RWPE2 (cell line): ENCODE data around the gene RAN.

Experiments used
- ATAC-seq: fragments of 200-7000 bp; cut with Tn5 transposase; 3 replicates; pipeline ENCODE4 v1.9.1; 2021; ENCODE audit warnings: low read depth
- DNase-seq: peaks from one replicate; pipeline ENCODE4 v3.0.0-alpha.2; 2020; ENCODE audit warnings: low spot score
- H3K27ac ChIP-seq: fragments of 450-650 bp; 2 replicates; pipeline ENCODE4 v1.5.1; 2017; ENCODE audit warnings: mild to moderate bottlenecking; ENCODE audit not compliant: poor library complexity, severe bottlenecking
- H3K27me3 ChIP-seq: fragments of 250-450 bp; sonication (Bioruptor Pico); 2 replicates; pipeline ENCODE4 v1.5.1; 2021; ENCODE audit warnings: mild to moderate bottlenecking, moderate library complexity; ENCODE audit not compliant: insufficient read depth, poor library complexity, severe bottlenecking
- H3K36me3 ChIP-seq: fragments of 250-450 bp; sonication (Bioruptor Pico); 2 replicates; pipeline ENCODE4 v1.5.1; 2020; ENCODE audit warnings: low read depth, mild to moderate bottlenecking, moderate library complexity
- H3K4me1 ChIP-seq: fragments of 250-450 bp; sonication (Bioruptor Pico); 2 replicates; pipeline ENCODE4 v1.5.1; 2021; ENCODE audit warnings: mild to moderate bottlenecking, moderate library complexity; ENCODE audit not compliant: insufficient read depth, poor library complexity, severe bottlenecking
- H3K4me3 ChIP-seq: fragments of 250-450 bp; sonication (Bioruptor Pico); 2 replicates; pipeline ENCODE4 v1.5.1; 2021; ENCODE audit warnings: mild to moderate bottlenecking, moderate library complexity; ENCODE audit not compliant: severe bottlenecking
- H3K9me3 ChIP-seq: fragments of 250-450 bp; sonication (Bioruptor Pico); 2 replicates; pipeline ENCODE4 v1.5.1; 2021; ENCODE audit warnings: mild to moderate bottlenecking, moderate library complexity; ENCODE audit not compliant: severe bottlenecking
- CTCF ChIP-seq: fragments of 450-650 bp; IDR thresholded peaks from one replicate; pipeline ENCODE4 v1.5.1; 2017; ENCODE audit warnings: mild to moderate bottlenecking, moderate library complexity; ENCODE audit not compliant: poor library complexity, severe bottlenecking

Gene RAN

GRCh38 chr12:130916241-130916911 lies 44.5 kb downstream of the RAN start:
- no peaks in the 10 kb centered on the region for H3K36me3 ChIP-seq
- no peak for ATAC-seq
- no peak for DNase-seq
- peaks cover 35% of the 10 kb centered on the region for H3K27me3 ChIP-seq
- TF ChIP-seq CTCF = peak; percentile 61
- H3K27ac ChIP-seq = no peak overlapping the region
- H3K4me3 ChIP-seq = no peak overlapping the region
- H3K4me1 ChIP-seq = no peaks in the 10 kb centered on the region
- H3K9me3 ChIP-seq = no peaks in the 10 kb centered on the region

- DNase-seq (no peak), ATAC-seq (no peak)
- no peaks in the 10 kb centered on the region for H3K4me1 ChIP-seq
- H3K27me3 ChIP-seq = peaks cover 40% of the 10 kb centered on the region
- no peak for TF ChIP-seq CTCF
- H3K27ac ChIP-seq = no peak overlapping the region
- no peaks in the 10 kb centered on the region for H3K36me3 ChIP-seq
- no peak overlapping the region for H3K4me3 ChIP-seq
- H3K9me3 ChIP-seq = no peaks in the 10 kb centered on the region
Measured at GRCh38 chr12:130917607-130918006, 45.7 kb downstream of the RAN start.

GRCh38 chr12:130919086-130919485 lies 47.2 kb downstream of the RAN start:
- H3K4me1 ChIP-seq = no peaks in the 10 kb centered on the region
- no peak for ATAC-seq
- H3K27ac ChIP-seq = no peak overlapping the region
- no peak for TF ChIP-seq CTCF
- no peaks in the 10 kb centered on the region for H3K36me3 ChIP-seq
- no peak for DNase-seq
- H3K9me3 ChIP-seq = no peaks in the 10 kb centered on the region
- H3K27me3 ChIP-seq = peaks cover 41% of the 10 kb centered on the region
- H3K4me3 ChIP-seq = no peak overlapping the region

- TF ChIP-seq CTCF = no peak
- H3K27me3 ChIP-seq = peaks cover 34% of the 10 kb centered on the region
- H3K9me3 ChIP-seq = no peaks in the 10 kb centered on the region
- no peak overlapping the region for H3K4me3 ChIP-seq
- no peak for ATAC-seq
- H3K4me1 ChIP-seq = no peaks in the 10 kb centered on the region
- no peak overlapping the region for H3K27ac ChIP-seq
- DNase-seq = no peak
- H3K36me3 ChIP-seq = no peaks in the 10 kb centered on the region
Measured at GRCh38 chr12:130920119-130920703, 48.3 kb downstream of the RAN start.
